ENCODE results near the gene TENM4. TPM values are rescaled to one million over a fixed set of nuclear protein-coding genes. Genes with fewer than 3 reads are reported as not detected.

Gene TENM4
- polyA plus RNA-seq, 1 of the 3 experiments (the other 2 are of a cell fraction) = 16.7 TPM

- no peaks in the 10 kb centered on the region for H3K9me2 ChIP-seq
- H3K27ac ChIP-seq (ENCODE audit: low read depth in 2 of 2, low read length in 1 of 2) = no peak overlapping the region
- H2AFZ ChIP-seq (ENCODE audit: low read depth) = no peak overlapping the region
- H3K4me3 ChIP-seq (ENCODE audit: low read depth in 2 of 2, low read length in 1 of 2) = no peak overlapping the region
- no peaks in the 10 kb centered on the region for H3K79me2 ChIP-seq (ENCODE audit: insufficient read depth)
- 66% methylated on average over 2 of the region's 2 CpGs for WGBS (ENCODE audit: low lambda C conversion rate)
- no peaks in the 10 kb centered on the region for H3K9me3 ChIP-seq
- DNase-seq = no peak
- no peaks in the 10 kb centered on the region for H4K20me1 ChIP-seq (ENCODE audit: insufficient read depth)
- ChIA-PET CTCF (interaction anchor here (0.6 to 1.1 kb wide), 2 partner anchors 87 to 585 kb away, joined by 3 read pairs; no protein-coding TSS in a partner anchor), POLR2A (no interaction called here)
- H3K27me3 ChIP-seq (ENCODE audit: insufficient read depth) = no peaks in the 10 kb centered on the region
- H3K4me1 ChIP-seq (ENCODE audit: control insufficient read depth in 1 of 2, insufficient read depth in 2 of 2, low read depth in 1 of 2, low read length in 1 of 2) = peaks cover 6 to 28% of the 10 kb centered on the region in 2 experiments; a peak in 2 of 4 replicates
- H3K4me2 ChIP-seq = no peak overlapping the region
- H3K9ac ChIP-seq = no peak overlapping the region
- no peaks in the 10 kb centered on the region for H3K36me3 ChIP-seq (replicated peaks in 1 of 2; ENCODE audit: control insufficient read depth in 1 of 2, insufficient read depth in 2 of 2, low read length in 1 of 2)
- peaks cover 11% of the 10 kb centered on the region for H3F3A ChIP-seq (replicated peaks; ENCODE audit: insufficient read depth)
- TF ChIP-seq NFIC (IDR thresholded peaks at IDR 0.05; ENCODE audit: borderline replicate concordance) (no peak), FOSL2 (IDR thresholded peaks at IDR 0.05; ENCODE audit: borderline replicate concordance, low read depth) (no peak)
- TF ChIP-seq, protein P1, sequence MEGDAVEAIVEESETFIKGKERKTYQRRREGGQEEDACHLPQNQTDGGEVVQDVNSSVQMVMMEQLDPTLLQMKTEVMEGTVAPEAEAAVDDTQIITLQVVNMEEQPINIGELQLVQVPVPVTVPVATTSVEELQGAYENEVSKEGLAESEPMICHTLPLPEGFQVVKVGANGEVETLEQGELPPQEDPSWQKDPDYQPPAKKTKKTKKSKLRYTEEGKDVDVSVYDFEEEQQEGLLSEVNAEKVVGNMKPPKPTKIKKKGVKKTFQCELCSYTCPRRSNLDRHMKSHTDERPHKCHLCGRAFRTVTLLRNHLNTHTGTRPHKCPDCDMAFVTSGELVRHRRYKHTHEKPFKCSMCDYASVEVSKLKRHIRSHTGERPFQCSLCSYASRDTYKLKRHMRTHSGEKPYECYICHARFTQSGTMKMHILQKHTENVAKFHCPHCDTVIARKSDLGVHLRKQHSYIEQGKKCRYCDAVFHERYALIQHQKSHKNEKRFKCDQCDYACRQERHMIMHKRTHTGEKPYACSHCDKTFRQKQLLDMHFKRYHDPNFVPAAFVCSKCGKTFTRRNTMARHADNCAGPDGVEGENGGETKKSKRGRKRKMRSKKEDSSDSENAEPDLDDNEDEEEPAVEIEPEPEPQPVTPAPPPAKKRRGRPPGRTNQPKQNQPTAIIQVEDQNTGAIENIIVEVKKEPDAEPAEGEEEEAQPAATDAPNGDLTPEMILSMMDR (IDR thresholded peaks at IDR 0.05) = no peak
These were observed 164.0 kb downstream of the TENM4 start for GRCh38 chr11:79276736-79277325.

- H3K9me2 ChIP-seq = no peaks in the 10 kb centered on the region
- POLR2A ChIA-PET = no interaction called here
- H3K9me3 ChIP-seq = no peaks in the 10 kb centered on the region
- H3K27me3 ChIP-seq (ENCODE audit: insufficient read depth) = no peaks in the 10 kb centered on the region
- no peaks in the 10 kb centered on the region for H3K36me3 ChIP-seq (replicated peaks in 1 of 2; ENCODE audit: control insufficient read depth in 1 of 2, insufficient read depth in 2 of 2, low read length in 1 of 2)
- no peaks in the 10 kb centered on the region for H3K79me2 ChIP-seq (ENCODE audit: insufficient read depth)
- CTCF ChIA-PET = no interaction called here
- H3K4me2 ChIP-seq = peak overlapping the region; percentile 33; the same call in 1 of the 2 replicates
- TF ChIP-seq, protein P2, sequence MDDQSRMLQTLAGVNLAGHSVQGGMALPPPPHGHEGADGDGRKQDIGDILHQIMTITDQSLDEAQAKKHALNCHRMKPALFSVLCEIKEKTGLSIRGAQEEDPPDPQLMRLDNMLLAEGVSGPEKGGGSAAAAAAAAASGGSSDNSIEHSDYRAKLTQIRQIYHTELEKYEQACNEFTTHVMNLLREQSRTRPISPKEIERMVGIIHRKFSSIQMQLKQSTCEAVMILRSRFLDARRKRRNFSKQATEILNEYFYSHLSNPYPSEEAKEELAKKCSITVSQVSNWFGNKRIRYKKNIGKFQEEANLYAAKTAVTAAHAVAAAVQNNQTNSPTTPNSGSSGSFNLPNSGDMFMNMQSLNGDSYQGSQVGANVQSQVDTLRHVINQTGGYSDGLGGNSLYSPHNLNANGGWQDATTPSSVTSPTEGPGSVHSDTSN (IDR thresholded peaks at IDR 0.05) = no peak
- TF ChIP-seq NFIC (IDR thresholded peaks at IDR 0.05; ENCODE audit: borderline replicate concordance) (peak; percentile 61; the same call in 1 of the 2 replicates), USF1 (IDR thresholded peaks at IDR 0.05; ENCODE audit: borderline replicate concordance, low read depth) (peak; percentile 46; the same call in 1 of the 2 replicates), RFX5 (IDR thresholded peaks at IDR 0.05; ENCODE audit: low read length) (no peak)
- TF ChIP-seq, protein P3, sequence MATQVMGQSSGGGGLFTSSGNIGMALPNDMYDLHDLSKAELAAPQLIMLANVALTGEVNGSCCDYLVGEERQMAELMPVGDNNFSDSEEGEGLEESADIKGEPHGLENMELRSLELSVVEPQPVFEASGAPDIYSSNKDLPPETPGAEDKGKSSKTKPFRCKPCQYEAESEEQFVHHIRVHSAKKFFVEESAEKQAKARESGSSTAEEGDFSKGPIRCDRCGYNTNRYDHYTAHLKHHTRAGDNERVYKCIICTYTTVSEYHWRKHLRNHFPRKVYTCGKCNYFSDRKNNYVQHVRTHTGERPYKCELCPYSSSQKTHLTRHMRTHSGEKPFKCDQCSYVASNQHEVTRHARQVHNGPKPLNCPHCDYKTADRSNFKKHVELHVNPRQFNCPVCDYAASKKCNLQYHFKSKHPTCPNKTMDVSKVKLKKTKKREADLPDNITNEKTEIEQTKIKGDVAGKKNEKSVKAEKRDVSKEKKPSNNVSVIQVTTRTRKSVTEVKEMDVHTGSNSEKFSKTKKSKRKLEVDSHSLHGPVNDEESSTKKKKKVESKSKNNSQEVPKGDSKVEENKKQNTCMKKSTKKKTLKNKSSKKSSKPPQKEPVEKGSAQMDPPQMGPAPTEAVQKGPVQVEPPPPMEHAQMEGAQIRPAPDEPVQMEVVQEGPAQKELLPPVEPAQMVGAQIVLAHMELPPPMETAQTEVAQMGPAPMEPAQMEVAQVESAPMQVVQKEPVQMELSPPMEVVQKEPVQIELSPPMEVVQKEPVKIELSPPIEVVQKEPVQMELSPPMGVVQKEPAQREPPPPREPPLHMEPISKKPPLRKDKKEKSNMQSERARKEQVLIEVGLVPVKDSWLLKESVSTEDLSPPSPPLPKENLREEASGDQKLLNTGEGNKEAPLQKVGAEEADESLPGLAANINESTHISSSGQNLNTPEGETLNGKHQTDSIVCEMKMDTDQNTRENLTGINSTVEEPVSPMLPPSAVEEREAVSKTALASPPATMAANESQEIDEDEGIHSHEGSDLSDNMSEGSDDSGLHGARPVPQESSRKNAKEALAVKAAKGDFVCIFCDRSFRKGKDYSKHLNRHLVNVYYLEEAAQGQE (IDR thresholded peaks at IDR 0.05; ENCODE audit: low read depth, low read length) = no peak
- TF ChIP-seq, protein P1 (IDR thresholded peaks at IDR 0.05) = no peak
- H3K4me1 ChIP-seq (ENCODE audit: control insufficient read depth in 1 of 2, insufficient read depth in 2 of 2, low read depth in 1 of 2, low read length in 1 of 2) = peaks cover 6 to 32% of the 10 kb centered on the region in 2 experiments; a peak in 2 of 4 replicates
- no peak overlapping the region for H2AFZ ChIP-seq (ENCODE audit: low read depth)
- no peak for DNase-seq
- peaks cover 11% of the 10 kb centered on the region for H3F3A ChIP-seq (replicated peaks; ENCODE audit: insufficient read depth)
- H3K4me3 ChIP-seq (ENCODE audit: low read depth in 2 of 2, low read length in 1 of 2) = no peak overlapping the region
- 68% methylated on average over 9 of the region's 9 CpGs for WGBS (ENCODE audit: low lambda C conversion rate)
- H4K20me1 ChIP-seq (ENCODE audit: insufficient read depth) = no peaks in the 10 kb centered on the region
- H3K27ac ChIP-seq (ENCODE audit: low read depth in 2 of 2, low read length in 1 of 2) = peak overlapping the region; percentile 39 to 53; a peak in 3 of 4 replicates
- no peak overlapping the region for H3K9ac ChIP-seq
These were observed 166.0 kb downstream of the TENM4 start for GRCh38 chr11:79274636-79275331.

Measured in SK-N-SH (cell line).